Right lobe of liver (tissue), 4 donors: ENCODE results near the gene ZKSCAN7.

Experiments used
- POLR2A ChIP-seq: fragments of 450-650 bp; IDR thresholded peaks from one replicate; pipeline ENCODE4 v1.6.1; 2017; ENCODE audit warnings: antibody characterized with exemption, mild to moderate bottlenecking
- TF ChIP-seq, protein P1 (sequence below), 4 donors: fragments of 200-600 bp in 3 of 4; fragments of 450-650 bp in 1 of 4; IDR thresholded peaks; one replicate each; pipeline versions ENCODE4 v1.5.1 to v1.8.0; 2016 to 2022; ENCODE audit warnings: antibody characterized with exemption in 4 of 4, mild to moderate bottlenecking in 2 of 4
- donor health status: DM: no; HTN: no; CAD: no.
- donor health status: DM: no; HTN: no; CAD: no.
- donor health status: DM: no; HTN: yes; CAD: no.

DNA sequence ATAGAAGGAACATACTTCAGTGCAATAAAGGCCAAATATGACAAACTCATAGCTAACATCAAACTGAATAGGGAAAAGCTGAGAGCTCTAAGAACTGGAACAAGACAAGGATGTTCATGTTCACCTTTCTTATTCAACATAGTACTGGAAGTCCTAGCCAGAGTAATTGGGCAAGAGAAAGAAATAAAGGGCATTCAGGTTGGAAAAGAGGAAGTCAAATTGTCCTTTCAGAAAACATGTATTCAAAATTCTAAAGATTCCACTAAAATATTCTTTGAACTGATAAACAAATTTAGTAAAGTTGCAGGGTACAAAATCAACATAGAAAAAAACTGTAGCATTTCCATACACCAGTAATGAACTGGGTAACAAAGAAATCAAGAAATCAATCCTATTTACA lies 57.7 kb downstream of the ZKSCAN7 start:
- TF ChIP-seq, protein P1, sequence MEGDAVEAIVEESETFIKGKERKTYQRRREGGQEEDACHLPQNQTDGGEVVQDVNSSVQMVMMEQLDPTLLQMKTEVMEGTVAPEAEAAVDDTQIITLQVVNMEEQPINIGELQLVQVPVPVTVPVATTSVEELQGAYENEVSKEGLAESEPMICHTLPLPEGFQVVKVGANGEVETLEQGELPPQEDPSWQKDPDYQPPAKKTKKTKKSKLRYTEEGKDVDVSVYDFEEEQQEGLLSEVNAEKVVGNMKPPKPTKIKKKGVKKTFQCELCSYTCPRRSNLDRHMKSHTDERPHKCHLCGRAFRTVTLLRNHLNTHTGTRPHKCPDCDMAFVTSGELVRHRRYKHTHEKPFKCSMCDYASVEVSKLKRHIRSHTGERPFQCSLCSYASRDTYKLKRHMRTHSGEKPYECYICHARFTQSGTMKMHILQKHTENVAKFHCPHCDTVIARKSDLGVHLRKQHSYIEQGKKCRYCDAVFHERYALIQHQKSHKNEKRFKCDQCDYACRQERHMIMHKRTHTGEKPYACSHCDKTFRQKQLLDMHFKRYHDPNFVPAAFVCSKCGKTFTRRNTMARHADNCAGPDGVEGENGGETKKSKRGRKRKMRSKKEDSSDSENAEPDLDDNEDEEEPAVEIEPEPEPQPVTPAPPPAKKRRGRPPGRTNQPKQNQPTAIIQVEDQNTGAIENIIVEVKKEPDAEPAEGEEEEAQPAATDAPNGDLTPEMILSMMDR (IDR thresholded peaks at IDR 0.05) = no peak
- TF ChIP-seq POLR2A = no peak
